ENCODE data around the gene GGT6.

GGT6 gene

DNA sequence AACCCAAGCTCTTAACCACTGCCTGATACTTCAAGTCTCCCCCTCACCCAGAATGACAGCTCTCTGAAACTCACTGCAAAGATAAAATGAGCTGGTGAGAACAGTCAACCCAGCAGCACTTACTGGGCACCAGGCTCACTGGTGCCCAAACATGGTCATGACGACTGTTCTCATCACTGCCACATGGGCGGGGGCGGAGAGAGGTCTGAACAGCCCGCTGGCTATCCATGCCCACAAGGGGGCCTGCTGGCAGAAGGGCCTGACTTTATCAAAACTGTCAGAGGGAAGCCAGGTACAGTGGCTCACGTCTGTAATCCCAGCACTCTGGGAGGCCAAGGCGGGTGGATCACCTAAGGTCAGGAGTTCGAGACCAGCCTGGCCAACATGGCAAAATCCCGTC is 9.2 kb downstream of the GGT6 start:
- TF ChIP-seq, protein P1, sequence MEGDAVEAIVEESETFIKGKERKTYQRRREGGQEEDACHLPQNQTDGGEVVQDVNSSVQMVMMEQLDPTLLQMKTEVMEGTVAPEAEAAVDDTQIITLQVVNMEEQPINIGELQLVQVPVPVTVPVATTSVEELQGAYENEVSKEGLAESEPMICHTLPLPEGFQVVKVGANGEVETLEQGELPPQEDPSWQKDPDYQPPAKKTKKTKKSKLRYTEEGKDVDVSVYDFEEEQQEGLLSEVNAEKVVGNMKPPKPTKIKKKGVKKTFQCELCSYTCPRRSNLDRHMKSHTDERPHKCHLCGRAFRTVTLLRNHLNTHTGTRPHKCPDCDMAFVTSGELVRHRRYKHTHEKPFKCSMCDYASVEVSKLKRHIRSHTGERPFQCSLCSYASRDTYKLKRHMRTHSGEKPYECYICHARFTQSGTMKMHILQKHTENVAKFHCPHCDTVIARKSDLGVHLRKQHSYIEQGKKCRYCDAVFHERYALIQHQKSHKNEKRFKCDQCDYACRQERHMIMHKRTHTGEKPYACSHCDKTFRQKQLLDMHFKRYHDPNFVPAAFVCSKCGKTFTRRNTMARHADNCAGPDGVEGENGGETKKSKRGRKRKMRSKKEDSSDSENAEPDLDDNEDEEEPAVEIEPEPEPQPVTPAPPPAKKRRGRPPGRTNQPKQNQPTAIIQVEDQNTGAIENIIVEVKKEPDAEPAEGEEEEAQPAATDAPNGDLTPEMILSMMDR (conservative IDR thresholded peaks at IDR 0.05; ENCODE audit: low read length) = no peak
- no peak for DNase-seq (ENCODE audit: low read depth)
- no peak overlapping the region for H3K4me3 ChIP-seq (ENCODE audit: low read length)

DNA sequence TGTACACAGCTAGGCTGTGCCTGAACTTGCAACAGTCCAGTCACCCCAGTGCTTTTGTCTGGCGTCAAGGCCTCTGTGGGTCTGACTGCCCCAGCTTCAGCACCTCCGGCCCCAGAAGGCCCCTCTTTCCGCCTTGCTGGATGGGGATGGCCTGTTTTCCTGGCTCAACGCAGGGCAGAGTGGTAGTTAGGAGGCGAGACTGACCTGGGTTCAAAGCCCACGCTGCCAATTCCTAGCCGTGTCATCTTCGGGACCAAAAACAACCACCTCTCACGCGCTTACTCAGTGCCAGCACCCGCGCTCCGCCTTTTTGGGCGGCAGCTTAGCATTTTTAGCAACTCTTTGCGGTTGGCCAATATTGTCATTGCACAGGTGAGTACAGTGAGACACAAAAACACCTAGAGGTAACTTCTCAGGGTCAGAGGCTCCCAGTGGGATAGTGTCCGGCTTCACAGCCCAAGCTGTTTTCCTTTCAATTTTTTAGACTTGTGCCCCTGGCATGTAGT is 9.8 kb downstream of the GGT6 start:
- no peak overlapping the region for H3K4me3 ChIP-seq (ENCODE audit: low read length)
- DNase-seq (ENCODE audit: low read depth) = no peak
- TF ChIP-seq, protein P1 (conservative IDR thresholded peaks at IDR 0.05; ENCODE audit: low read length) = no peak

DNA sequence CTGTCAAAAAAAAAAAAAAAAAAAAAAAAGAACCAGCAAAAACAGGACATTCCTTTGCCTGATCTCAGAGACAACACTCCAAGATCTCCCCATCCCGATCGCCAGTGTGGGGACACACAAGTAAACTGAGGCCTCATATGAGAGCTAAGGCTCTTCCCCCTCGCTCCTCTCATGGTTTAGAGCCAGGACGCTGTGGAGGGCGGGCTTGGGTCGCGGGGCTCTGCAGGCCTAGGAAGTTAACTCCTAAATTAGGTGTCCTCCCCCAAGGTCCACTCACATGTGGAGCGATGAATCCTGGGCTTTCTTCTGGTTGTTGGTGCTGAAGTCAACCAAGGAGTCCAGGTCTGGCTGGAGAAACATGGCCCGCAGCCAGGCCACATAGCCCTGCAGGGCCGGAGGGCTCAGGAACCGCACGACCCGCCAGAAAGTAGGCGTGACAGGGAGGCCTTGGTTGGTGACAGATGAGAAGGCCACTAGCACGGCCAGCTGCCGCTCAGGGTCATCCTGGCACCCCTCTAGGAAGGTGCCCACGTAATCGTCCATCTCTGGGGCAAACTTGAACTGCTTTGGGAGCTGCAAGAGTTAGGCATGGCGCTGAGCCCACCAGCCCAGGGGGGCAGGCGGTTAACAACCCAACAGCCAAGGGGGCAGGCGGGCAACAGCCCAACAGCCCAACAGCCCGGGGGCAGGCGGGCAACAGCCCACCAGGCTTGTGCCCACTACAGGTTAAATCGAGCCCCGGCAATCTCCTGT is 10.4 kb downstream of the GGT6 start:
- H3K4me3 ChIP-seq (ENCODE audit: low read length) = no peak overlapping the region
- TF ChIP-seq, protein P1 (conservative IDR thresholded peaks at IDR 0.05; ENCODE audit: low read length) = no peak
- DNase-seq (ENCODE audit: low read depth) = no peak

DNA sequence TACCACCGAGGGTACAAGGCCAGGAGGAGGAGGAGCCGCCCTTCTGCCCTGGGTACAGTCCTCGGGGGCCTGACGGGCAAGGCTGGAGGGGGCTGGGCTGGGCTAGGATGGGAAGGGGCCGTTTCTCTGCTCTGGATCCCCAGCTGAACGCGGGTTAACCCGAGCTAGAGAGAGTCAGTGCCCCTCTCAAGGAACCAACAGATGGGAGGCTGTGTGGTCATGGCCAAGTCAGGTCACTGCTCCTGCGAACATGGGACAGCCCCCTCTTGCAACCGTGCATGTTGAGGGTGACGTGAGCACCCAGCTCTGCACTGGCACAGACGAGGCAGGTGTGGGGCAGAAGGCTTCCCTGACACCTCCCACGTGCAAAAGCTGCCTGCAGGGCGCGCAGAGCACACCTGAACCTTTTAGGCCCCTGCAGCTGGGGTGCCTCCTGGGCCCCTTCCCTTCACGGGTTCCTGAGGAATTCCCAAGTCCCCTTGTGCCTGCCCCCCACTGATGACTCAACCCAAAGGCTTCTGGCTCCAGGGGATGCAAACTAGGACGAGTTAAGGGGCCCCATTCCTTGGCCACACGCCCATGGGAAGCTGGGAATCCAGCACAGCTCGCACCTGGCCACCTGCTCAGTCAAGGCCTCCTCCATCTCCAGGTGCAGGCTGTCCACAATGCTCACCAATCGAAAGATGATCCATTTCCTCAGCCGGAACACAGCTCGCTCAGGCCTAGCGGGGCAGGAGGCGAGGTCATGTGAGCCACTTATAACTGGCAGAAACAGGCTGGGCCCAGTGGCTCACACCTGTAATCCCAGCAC is 11.5 kb downstream of the GGT6 start:
- DNase-seq (ENCODE audit: low read depth) = no peak
- H3K4me3 ChIP-seq (ENCODE audit: low read length) = no peak overlapping the region
- TF ChIP-seq, protein P1 (conservative IDR thresholded peaks at IDR 0.05; ENCODE audit: low read length) = no peak

DNA sequence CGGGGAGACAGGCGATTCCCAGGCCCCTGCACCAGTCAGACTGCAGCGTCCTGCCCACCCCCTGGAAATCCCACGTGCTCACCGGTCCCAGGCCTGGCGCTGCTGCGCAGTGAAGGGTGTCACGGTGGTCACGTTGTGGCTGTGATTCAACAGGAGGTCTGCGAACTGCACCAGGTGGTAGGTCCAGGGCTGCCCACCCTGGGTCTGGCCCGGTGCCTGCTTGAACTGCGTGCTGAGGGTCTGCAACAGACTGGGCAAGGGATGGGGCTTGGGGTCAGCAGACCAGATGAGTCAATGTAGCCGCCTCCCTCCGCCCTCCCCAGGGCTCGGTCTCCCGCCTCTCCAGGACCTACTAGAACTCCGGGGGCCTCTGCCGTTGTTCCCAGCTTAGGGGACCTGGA is 12.3 kb downstream of the GGT6 start:
- TF ChIP-seq, protein P1 (conservative IDR thresholded peaks at IDR 0.05; ENCODE audit: low read length) = no peak
- DNase-seq (ENCODE audit: low read depth) = no peak

DNA sequence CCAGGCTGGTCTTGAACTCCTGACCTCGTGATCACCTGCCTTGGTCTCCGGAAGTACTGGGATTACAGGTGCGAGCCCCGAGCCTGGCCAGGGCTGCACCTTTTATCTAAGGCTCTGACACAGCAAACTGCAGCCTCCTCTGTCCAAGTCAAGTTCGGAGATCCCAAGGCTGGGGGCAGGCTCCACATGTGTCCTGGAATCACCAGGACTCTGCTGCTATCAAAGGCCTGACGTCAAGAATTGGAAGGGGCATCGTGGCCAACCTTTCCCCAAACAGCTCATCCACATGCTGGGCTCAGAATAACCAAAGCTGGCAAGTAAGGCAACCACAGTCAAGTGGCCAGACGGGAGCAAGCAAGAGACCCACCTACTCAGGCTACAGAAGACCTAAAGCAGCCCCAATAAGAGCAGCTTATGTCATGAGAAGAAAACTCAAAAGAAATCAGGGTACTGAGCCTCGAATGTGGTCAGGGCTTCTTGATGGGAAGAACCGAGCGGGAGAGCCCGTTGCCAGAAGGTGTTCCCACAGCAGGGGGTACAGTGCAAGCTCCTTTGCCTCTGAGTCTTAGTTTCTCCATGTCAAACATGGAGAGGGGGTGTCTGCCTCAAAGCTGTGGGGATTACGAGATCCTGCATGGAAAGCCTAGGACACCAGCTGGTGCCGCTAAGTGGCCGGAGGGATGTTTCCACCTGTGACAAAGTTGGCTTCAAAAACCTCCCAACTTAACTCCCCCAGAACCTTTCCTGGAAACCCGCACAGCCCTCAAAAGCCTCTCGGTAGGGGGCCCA is 13.1 kb downstream of the GGT6 start:
- no peak overlapping the region for H3K4me3 ChIP-seq (ENCODE audit: low read length)
- no peak for DNase-seq (ENCODE audit: low read depth)
- TF ChIP-seq, protein P1 (conservative IDR thresholded peaks at IDR 0.05; ENCODE audit: low read length) = no peak

More for the DNA sequence above, 12.3 kb downstream of the GGT6 start:
- H3K4me3 ChIP-seq (ENCODE audit: low read length) = no peak overlapping the region
